HG02970 (cell line): ENCODE results near the gene NEURL1.
"Not testable (repeated sequence)": the region's sequence is repeated elsewhere in the genome, so short reads cannot be mapped to it uniquely, and the experiment has no call there.

Source experiments
- ATAC-seq: cut with Tn5 transposase; IDR thresholded peaks from one replicate; pipeline ENCODE4 v1.9.1; 2021; ENCODE audit warnings: mild to moderate bottlenecking, moderate library complexity, moderate number of reproducible peaks; ENCODE audit not compliant: unreplicated experiment, low FRiP score

NEURL1 gene

GRCh38 chr10:103600325-103600724, 106.8 kb downstream of the NEURL1 start:
- ATAC-seq: no peak

- ATAC-seq: no peak
Measured at GRCh38 chr10:103600956-103601569, 107.6 kb downstream of the NEURL1 start.

- no peak for ATAC-seq
Measured at GRCh38 chr10:103602028-103602851, 108.7 kb downstream of the NEURL1 start.

GRCh38 chr10:103602852-103603155, 109.3 kb downstream of the NEURL1 start:
- ATAC-seq: no peak

GRCh38 chr10:103603382-103603781, 109.9 kb downstream of the NEURL1 start:
- no peak for ATAC-seq

GRCh38 chr10:103605359-103606096, 112.0 kb downstream of the NEURL1 start:
- ATAC-seq: no peak

GRCh38 chr10:103606097-103606438, 112.6 kb downstream of the NEURL1 start:
- not testable (repeated sequence) for ATAC-seq

GRCh38 chr10:103607051-103607450, 113.5 kb downstream of the NEURL1 start:
- not testable (repeated sequence) for ATAC-seq

GRCh38 chr10:103608056-103608455, 114.6 kb downstream of the NEURL1 start:
- ATAC-seq: not testable (repeated sequence)

GRCh38 chr10:103609231-103610082, 116.0 kb downstream of the NEURL1 start:
- no peak for ATAC-seq

- ATAC-seq: no peak
Measured at GRCh38 chr10:103610083-103610472, 116.6 kb downstream of the NEURL1 start.

GRCh38 chr10:103610921-103611511, 117.5 kb downstream of the NEURL1 start:
- ATAC-seq: no peak

GRCh38 chr10:103612462-103613365, 119.2 kb downstream of the NEURL1 start:
- no peak for ATAC-seq

GRCh38 chr10:103613616-103614015, 120.1 kb downstream of the NEURL1 start:
- ATAC-seq: no peak

- no peak for ATAC-seq
Measured at GRCh38 chr10:103614306-103615158, 121.0 kb downstream of the NEURL1 start.

GRCh38 chr10:103616705-103617601, 123.4 kb downstream of the NEURL1 start:
- no peak for ATAC-seq

GRCh38 chr10:103617602-103618385, 124.3 kb downstream of the NEURL1 start:
- no peak for ATAC-seq
